GM18873 (cell line): ENCODE results near the gene AIFM3.

ENCODE experiments used
- ATAC-seq: cut with Tn5 transposase; IDR thresholded peaks from one replicate; pipeline ENCODE4 v1.9.1; 2021; ENCODE audit warnings: mild to moderate bottlenecking, moderate library complexity, moderate number of reproducible peaks; ENCODE audit not compliant: unreplicated experiment, low FRiP score

AIFM3 gene

GRCh38 chr22:21020802-21021429 is 53.9 kb downstream of the AIFM3 start:
- no peak for ATAC-seq

- ATAC-seq, result no peak
Observed at GRCh38 chr22:21022507-21022906, 55.5 kb downstream of the AIFM3 start.

DNA sequence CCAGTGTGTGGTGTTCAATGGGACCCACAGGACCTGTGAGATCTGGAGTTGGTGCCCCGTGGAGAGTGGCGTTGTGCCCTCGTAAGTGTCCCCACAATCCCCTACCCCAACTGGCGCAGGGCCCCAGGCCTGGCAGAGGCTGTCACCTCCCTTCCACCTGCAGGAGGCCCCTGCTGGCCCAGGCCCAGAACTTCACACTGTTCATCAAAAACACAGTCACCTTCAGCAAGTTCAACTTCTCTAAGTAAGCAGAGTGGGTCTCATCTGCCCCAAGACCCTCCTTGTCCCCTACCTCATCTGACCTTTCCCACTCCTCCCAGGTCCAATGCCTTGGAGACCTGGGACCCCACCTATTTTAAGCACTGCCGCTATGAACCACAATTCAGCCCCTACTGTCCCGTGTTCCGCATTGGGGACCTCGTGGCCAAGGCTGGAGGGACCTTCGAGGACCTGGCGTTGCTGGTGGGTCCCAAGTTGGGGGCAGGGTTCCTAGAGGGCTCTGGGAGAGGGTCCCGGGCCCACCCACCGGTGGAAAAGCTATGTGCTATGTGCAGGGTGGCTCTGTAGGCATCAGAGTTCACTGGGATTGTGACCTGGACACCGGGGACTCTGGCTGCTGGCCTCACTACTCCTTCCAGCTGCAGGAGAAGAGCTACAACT is 56.0 kb downstream of the AIFM3 start:
- ATAC-seq, result no peak

DNA sequence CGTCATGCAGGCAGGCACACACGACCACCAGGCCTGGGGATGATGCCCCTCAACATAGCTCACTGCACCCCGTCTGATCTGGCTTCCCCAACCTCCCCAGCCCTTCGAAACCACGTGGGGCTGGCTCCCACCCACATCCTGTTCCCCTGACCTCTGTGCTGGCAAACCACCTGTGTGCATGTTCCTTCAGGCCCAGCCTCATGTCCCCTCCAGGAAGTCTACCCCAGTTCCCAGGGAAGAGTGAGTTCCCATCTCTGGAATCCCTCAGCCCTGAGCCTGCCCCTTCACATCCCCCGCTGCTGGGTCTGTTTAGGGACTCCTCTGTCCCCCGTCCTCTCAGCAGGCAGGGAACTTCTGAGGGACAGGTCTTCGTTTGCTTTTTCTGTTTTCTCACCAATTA is 58.2 kb downstream of the AIFM3 start:
- no peak for ATAC-seq

DNA sequence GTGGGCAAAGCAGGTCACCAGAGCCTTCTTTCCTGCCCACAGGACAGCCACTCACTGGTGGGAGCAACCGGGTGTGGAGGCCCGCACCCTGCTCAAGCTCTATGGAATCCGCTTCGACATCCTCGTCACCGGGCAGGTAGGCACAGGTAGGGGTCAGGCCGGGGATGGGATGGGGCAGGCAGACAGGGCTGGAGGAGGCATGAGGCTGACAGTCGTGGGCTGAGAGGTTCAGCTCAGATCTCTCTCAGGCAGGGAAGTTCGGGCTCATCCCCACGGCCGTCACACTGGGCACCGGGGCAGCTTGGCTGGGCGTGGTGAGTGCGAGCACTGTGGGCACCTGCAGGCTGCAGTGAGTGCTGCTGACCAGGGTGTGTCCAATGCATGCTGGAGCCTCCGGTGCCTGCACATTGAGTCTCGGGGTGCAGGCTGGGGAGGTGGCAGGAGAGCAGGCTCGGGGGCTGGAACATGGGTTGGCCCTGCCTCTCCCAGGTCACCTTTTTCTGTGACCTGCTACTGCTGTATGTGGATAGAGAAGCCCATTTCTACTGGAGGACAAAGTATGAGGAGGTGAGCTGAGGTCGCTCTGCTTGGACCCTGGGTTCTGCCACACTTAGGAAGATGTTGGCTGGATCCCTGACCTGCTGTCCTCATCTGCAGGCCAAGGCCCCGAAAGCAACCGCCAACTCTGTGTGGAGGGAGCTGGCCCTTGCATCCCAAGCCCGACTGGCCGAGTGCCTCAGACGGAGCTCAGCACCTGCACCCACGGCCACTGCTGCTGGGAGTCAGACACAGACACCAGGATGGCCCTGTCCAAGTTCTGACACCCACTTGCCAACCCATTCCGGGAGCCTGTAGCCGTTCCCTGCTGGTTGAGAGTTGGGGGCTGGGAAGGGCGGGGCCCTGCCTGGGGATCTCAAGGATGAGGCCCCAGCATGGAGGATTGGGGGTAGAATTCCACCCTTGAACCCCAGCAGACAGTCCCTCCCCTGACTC is 59.0 kb downstream of the AIFM3 start:
- ATAC-seq, result no peak

GRCh38 chr22:21026783-21027692 is 60.0 kb downstream of the AIFM3 start:
- no peak for ATAC-seq

- no peak for ATAC-seq
Observed at GRCh38 chr22:21028277-21029251, 61.5 kb downstream of the AIFM3 start.

DNA sequence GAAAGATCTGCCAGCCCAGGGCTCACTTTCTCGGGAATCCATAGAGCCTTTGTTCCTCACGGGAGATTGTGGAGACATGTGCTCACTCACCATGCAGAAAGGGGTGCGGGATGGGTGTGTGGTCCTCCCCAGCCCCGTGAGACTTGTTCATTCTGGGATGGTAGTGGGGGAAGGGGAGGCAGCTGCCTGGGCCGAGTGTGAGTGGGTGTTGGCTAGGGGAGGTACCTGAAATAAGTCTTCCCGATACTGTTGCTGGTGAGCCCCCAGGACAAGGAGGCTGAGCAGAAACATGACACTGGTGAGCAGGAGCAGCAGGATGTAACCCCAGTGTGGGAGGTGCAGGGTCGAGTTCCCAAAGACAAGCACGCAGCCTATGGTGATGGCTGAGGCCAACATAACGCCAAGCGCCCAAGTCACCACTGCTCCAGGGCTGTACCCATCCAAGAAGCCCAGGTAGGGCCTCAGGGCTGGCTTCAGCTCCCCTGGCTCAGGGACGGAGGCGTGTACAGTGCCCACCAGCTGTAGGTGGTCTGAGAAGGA is 62.5 kb downstream of the AIFM3 start:
- no peak for ATAC-seq

DNA sequence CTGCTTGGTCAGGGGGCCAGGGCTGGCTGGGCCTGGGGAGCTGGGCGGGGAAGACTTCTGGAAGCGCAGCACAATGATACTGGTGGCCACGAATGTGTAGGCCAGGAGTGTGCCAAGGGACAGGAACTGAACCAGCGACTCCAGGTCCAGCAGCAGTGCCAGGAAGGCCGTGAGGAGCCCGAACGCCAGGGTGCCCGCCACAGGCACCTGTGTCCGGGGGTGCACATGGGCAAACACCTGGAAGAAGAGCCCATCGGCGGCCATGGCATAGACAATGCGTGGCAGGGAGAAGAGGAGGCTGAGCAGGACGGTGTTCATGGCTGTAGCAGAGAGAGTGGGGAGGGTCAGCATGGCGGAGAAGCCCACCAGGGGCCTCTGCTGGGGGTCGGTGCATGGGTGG is 63.0 kb downstream of the AIFM3 start:
- ATAC-seq, result no peak
